SH-SY5Y (cell line): Measurements from ENCODE around the gene PPP2R3B.

ENCODE experiments used
- GATA2 ChIP-seq: IDR thresholded peaks from 2 replicates; pipeline ENCODE4 v1.6.1; 2011; ENCODE audit warnings: mild to moderate bottlenecking, low read depth, low read length
- GATA3 ChIP-seq: IDR thresholded peaks from 2 replicates; pipeline ENCODE4 v1.6.1; 2011; ENCODE audit warnings: low read depth, mild to moderate bottlenecking, low read length, moderate library complexity

DNA sequence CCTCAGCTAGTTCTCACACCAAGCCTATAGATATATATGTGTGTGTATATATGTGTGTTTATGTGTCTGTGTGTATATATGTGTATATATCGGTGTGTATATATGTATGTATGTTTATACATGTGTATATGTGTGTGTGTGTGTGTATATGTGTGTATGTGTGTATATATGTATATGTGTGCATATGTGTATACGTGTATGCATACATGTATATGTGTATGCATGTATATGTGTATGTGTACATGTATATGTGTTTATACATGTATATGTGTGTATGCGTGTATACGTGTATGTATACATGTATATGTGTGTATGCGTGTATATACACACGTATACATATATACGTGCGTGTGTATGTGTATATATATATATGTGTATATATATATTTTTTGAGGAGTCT, 86.4 kb downstream of the PPP2R3B start:
- TF ChIP-seq GATA2 (no peak), GATA3 (no peak)
